ENCODE results near the gene MARCHF2. TPM values are rescaled to one million over a fixed set of nuclear protein-coding genes. Genes with fewer than 3 reads are reported as not detected.

The MARCHF2 gene
- total and polyA plus RNA-seq, 9 of the 15 experiments (the other 6 are each of a cell fraction or from before 2014, with no cell fraction given) = 0.39 to 6.4 (median 2.2) TPM

DNA sequence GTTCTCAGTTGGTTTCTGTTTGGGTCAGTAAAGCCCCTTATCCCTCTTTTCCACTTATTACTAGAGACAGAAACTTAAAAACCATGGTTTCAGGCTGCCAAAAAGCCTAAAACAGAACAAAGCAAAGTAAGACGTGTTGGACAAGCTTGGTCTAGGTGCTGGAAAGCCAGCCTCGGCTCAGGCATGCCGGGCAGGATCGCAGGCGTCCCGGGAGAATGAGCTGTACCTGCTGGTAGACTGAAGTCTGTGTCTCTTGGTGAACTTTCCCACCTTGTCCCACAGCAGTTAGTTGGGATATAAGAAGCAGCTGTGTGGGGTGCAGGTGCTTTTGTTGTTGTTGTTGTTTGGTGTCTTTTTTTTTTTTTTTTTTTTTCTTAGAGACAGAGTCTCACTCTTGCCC lies 68.5 kb downstream of the MARCHF2 start:
- Histone ChIP-seq H3K9ac (ENCODE audit: insufficient read depth in 1 of 2, low read depth in 2 of 2, low read length in 2 of 2) (no peak overlapping the region; a peak in 1 of 4 replicates), H3K36me3 (ENCODE audit: control insufficient read depth, insufficient read depth, low read length) (peaks cover 90% of the 10 kb centered on the region), H4K20me1 (replicated peaks; ENCODE audit: control insufficient read depth, insufficient read depth, low read length) (peaks cover 12% of the 10 kb centered on the region), H3K27me3 (ENCODE audit: control insufficient read depth in 2 of 2, insufficient read depth in 2 of 2, low read length in 2 of 2) (no peaks in the 10 kb centered on the region), H3K4me3 (no peak overlapping the region), H3K79me2 (ENCODE audit: control insufficient read depth, insufficient read depth, low read length) (peaks cover 49% of the 10 kb centered on the region), H2AFZ (ENCODE audit: low read depth, low read length) (no peak overlapping the region), H3K4me1 (replicated peaks in 1 of 2; ENCODE audit: control insufficient read depth in 2 of 2, insufficient read depth in 2 of 2, low read length in 2 of 2) (peaks cover 0 to 12% of the 10 kb centered on the region in 2 experiments; a peak in 1 of 5 replicates), H3K4me2 (ENCODE audit: insufficient read depth, low read length) (no peak overlapping the region), H3K9me3 (replicated peaks; ENCODE audit: control insufficient read depth, insufficient read depth, low read depth, low read length) (no peaks in the 10 kb centered on the region), H3K9me1 (ENCODE audit: control insufficient read depth, insufficient read depth, low read length) (no peaks in the 10 kb centered on the region), H3K27ac (ENCODE audit: extremely low read depth, low read depth, low read length) (no peak overlapping the region)
- intact Hi-C loops (cut with micrococcal nuclease) (no loop called here), in situ Hi-C loops (cut with MboI) (no loop called here)
- WGBS (ENCODE audit: insufficient coverage, low coverage, missing lambda C conversion rate) = 90% methylated on average over 6 of the region's 6 CpGs
- CTCF ChIA-PET (ENCODE audit: low intra/inter-chr PET ratio) = no interaction called here
- ATAC-seq (no peak), FAIRE-seq (no peak), DNase-seq (ENCODE audit: extremely low read depth in 1 of 4, low spot score in 3 of 4) (no peak)
- BruUV-seq (replicated peaks) = no TSS peak
- TF ChIP-seq CSDE1 (IDR thresholded peaks at IDR 0.05) = no peak
- TF ChIP-seq MTA2 (IDR thresholded peaks at IDR 0.05; ENCODE audit: low read depth) = no peak
- TF ChIP-seq CAMTA2 (CRISPR knock-in tag; conservative IDR thresholded peaks at IDR 0.05) = no peak
- TF ChIP-seq, protein P1, sequence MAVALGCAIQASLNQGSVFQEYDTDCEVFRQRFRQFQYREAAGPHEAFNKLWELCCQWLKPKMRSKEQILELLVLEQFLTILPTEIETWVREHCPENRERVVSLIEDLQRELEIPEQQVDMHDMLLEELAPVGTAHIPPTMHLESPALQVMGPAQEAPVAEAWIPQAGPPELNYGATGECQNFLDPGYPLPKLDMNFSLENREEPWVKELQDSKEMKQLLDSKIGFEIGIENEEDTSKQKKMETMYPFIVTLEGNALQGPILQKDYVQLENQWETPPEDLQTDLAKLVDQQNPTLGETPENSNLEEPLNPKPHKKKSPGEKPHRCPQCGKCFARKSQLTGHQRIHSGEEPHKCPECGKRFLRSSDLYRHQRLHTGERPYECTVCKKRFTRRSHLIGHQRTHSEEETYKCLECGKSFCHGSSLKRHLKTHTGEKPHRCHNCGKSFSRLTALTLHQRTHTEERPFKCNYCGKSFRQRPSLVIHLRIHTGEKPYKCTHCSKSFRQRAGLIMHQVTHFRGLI (CRISPR knock-in tag; IDR thresholded peaks at IDR 0.05) = no peak
- no peak for TF ChIP-seq PHF8 (IDR thresholded peaks at IDR 0.05; ENCODE audit: borderline replicate concordance, low read length)
- no peak for TF ChIP-seq FOXK2 (conservative IDR thresholded peaks at IDR 0.05 in 1 of 2, IDR thresholded peaks at IDR 0.05 in 1 of 2; ENCODE audit: low read depth in 2 of 2)
- POLR2A ChIA-PET = interaction anchor here (1.0 to 1.6 kb wide), 7 partner anchors 9 to 36 kb away, joined by 3 to 8 read pairs (median 4); partner anchors contain the start of gene HNRNPM
